GM23338 (cell line): Measurements from ENCODE around the gene PRR36. TPM values are rescaled to one million over a fixed set of nuclear protein-coding genes. Genes with fewer than 3 reads are reported as not detected.

Experiments
- ATAC-seq: fragments of 200-7000 bp; cut with Tn5 transposase; 3 replicates; pipeline ENCODE4 v1.9.1; 2020
- DNase-seq: peaks from one replicate; pipeline ENCODE4 v3.0.0-alpha.2; 2015; ENCODE audit warnings: low spot score
- H2AFZ ChIP-seq: fragments of 200-600 bp; sonication (generic); 2 replicates; pipeline ENCODE4 v1.8.0; 2016; ENCODE audit warnings: antibody characterized with exemption, mild to moderate bottlenecking, moderate library complexity
- H3F3A ChIP-seq: fragments of 200-600 bp; sonication (generic); replicated peaks from 2 replicates; pipeline ENCODE4 v1.8.0; 2017; ENCODE audit warnings: antibody characterized with exemption, mixed run types, low read depth
- H3K27ac ChIP-seq: fragments of 200-600 bp; sonication (generic); 2 replicates; pipeline ENCODE4 v1.6.1; 2016; ENCODE audit warnings: low read depth
- H3K27me3 ChIP-seq: fragments of 200-600 bp; sonication (generic); 2 replicates; pipeline ENCODE4 v1.8.0; 2016; ENCODE audit warnings: mild to moderate bottlenecking, mixed run types, moderate library complexity; ENCODE audit not compliant: insufficient read depth
- H3K36me3 ChIP-seq: fragments of 200-600 bp; sonication (generic); 2 replicates; pipeline ENCODE4 v1.8.0; 2016; ENCODE audit warnings: mild to moderate bottlenecking; ENCODE audit not compliant: insufficient read depth
- H3K4me1 ChIP-seq: fragments of 200-600 bp; sonication (generic); 2 replicates; pipeline ENCODE4 v1.8.0; 2016; ENCODE audit warnings: mild to moderate bottlenecking, moderate library complexity; ENCODE audit not compliant: insufficient read depth
- H3K4me2 ChIP-seq: fragments of 200-600 bp; sonication (generic); 2 replicates; pipeline ENCODE4 v1.7.1; 2017; ENCODE audit warnings: mixed run types
- H3K4me3 ChIP-seq: fragments of 200-600 bp; sonication (generic); 2 replicates; pipeline ENCODE4 v1.6.1; 2016; ENCODE audit warnings: mixed run types
- H3K79me2 ChIP-seq: fragments of 200-600 bp; sonication (generic); replicated peaks from 2 replicates; pipeline ENCODE4 v1.8.0; 2017; ENCODE audit warnings: mild to moderate bottlenecking; ENCODE audit not compliant: insufficient read depth
- H3K9me2 ChIP-seq: fragments of 200-600 bp; sonication (generic); 2 replicates; pipeline ENCODE4 v1.8.0; 2017; ENCODE audit not compliant: insufficient read depth
- H4K20me1 ChIP-seq: fragments of 200-600 bp; sonication (generic); replicated peaks from 2 replicates; pipeline ENCODE4 v1.8.0; 2017; ENCODE audit warnings: mild to moderate bottlenecking; ENCODE audit not compliant: insufficient read depth
- H3K27ac Mint-ChIP-seq: 2 replicates; pipeline ENCODE4 v1.8.0; 2020; ENCODE audit warnings: inconsistent platforms, mild to moderate bottlenecking, moderate library complexity, mixed read lengths
- H3K27me3 Mint-ChIP-seq: 3 replicates; pipeline ENCODE4 v1.8.0; 2022; ENCODE audit warnings: low read depth, mild to moderate bottlenecking, moderate library complexity, mixed read lengths, inconsistent platforms; ENCODE audit not compliant: insufficient read depth, poor library complexity
- H3K36me3 Mint-ChIP-seq: 3 replicates; pipeline ENCODE4 v1.8.0; 2021; ENCODE audit warnings: low read depth, mild to moderate bottlenecking, inconsistent platforms, moderate library complexity, mixed read lengths
- H3K4me1 Mint-ChIP-seq: 3 replicates; pipeline ENCODE4 v1.8.0; 2020; ENCODE audit warnings: mild to moderate bottlenecking, inconsistent platforms, mixed read lengths
- H3K4me3 Mint-ChIP-seq: 3 replicates; pipeline ENCODE4 v1.8.0; 2021; ENCODE audit warnings: moderate library complexity, mild to moderate bottlenecking, inconsistent platforms, mixed read lengths
- H3K9me3 Mint-ChIP-seq: 3 replicates; pipeline ENCODE4 v1.8.0; 2020; ENCODE audit warnings: moderate library complexity, mild to moderate bottlenecking, inconsistent platforms, mixed read lengths
- CREB1 ChIP-seq: fragments of 250-450 bp; sonication (Bioruptor Pico); IDR thresholded peaks from 2 replicates; pipeline ENCODE4 v1.5.0; 2020; ENCODE audit warnings: low read depth, mild to moderate bottlenecking, moderate library complexity
- CTCF ChIP-seq, 2 experiments: fragments of 200-600 bp in 1 of 2; sonication (generic) in 1 of 2; conservative IDR thresholded peaks; 2 replicates each; pipeline versions ENCODE4 v1.5.1 to v1.6.1; 2016 to 2017; ENCODE audit warnings: antibody characterized with exemption in 2 of 2, low read depth in 2 of 2, mild to moderate bottlenecking in 2 of 2, moderate library complexity in 1 of 2
- ETS1 ChIP-seq: IDR thresholded peaks from 2 replicates; pipeline ENCODE4 v1.6.1; 2016; ENCODE audit warnings: antibody characterized with exemption
- EZH2 ChIP-seq: fragments of 200-600 bp; sonication (generic); IDR thresholded peaks from one replicate; pipeline ENCODE4 v1.8.0; 2017; ENCODE audit warnings: antibody characterized with exemption, mild to moderate bottlenecking, low read depth; ENCODE audit not compliant: unreplicated experiment
- EZH2phosphoT487 ChIP-seq: fragments of 200-600 bp; sonication (generic); IDR thresholded peaks from one replicate; pipeline ENCODE4 v1.8.1; 2018; ENCODE audit warnings: antibody characterized with exemption; ENCODE audit not compliant: unreplicated experiment
- JUNB ChIP-seq: IDR thresholded peaks from one replicate; pipeline ENCODE4 v1.6.1; 2016; ENCODE audit warnings: antibody characterized with exemption; ENCODE audit not compliant: unreplicated experiment
- NANOG ChIP-seq: IDR thresholded peaks from 2 replicates; pipeline ENCODE4 v1.6.1; 2016; ENCODE audit warnings: antibody characterized with exemption, borderline replicate concordance
- POLR2AphosphoS5 ChIP-seq: IDR thresholded peaks from 2 replicates; pipeline ENCODE4 v1.6.1; 2016; ENCODE audit warnings: antibody characterized with exemption, low read depth
- STAT1 ChIP-seq: IDR thresholded peaks from one replicate; pipeline ENCODE4 v1.6.1; 2016; ENCODE audit warnings: antibody characterized with exemption; ENCODE audit not compliant: unreplicated experiment
- ZNF114 ChIP-seq: fragments of 250-450 bp; sonication (Bioruptor Pico); IDR thresholded peaks from 2 replicates; pipeline ENCODE4 v1.5.0; 2020; ENCODE audit warnings: mild to moderate bottlenecking, moderate library complexity
- ZNF462 ChIP-seq: fragments of 250-450 bp; sonication (Bioruptor Pico); IDR thresholded peaks from 2 replicates; pipeline ENCODE4 v1.5.0; 2020; ENCODE audit warnings: mild to moderate bottlenecking, moderate library complexity
- polyA plus RNA-seq: library from polyadenylated mRNA; unstranded; fragments of >200 nt; fragmentation: Nextera tagmentation; extraction: Ambion mirVana; gene quantifications from 2 replicates; pipeline ENCODE4 v1.2.1, GENCODE V29; 2016
- total RNA-seq: library from RNA; depleted of rRNA; stranded (reverse); fragments of >200 nt; shearing (Covaris generic); gene quantifications from 2 replicates; pipeline ENCODE4 v1.2.3, GENCODE V29; 2014

Gene PRR36
- total and polyA plus RNA-seq, 2 experiments from 2014 or later = 17.6 to 17.9 TPM

- H3K79me2 ChIP-seq = no peaks in the 10 kb centered on the region
- 0 out of 2 replicates have a peak, but pooled peaks cover 6% of the 10 kb centered on the region for H3F3A ChIP-seq
- Mint-ChIP-seq H3K4me3 (peak overlapping the region; percentile 61), H3K36me3 (no peaks in the 10 kb centered on the region), H3K4me1 (peaks cover 34% of the 10 kb centered on the region), H3K9me3 (no peaks in the 10 kb centered on the region), H3K27me3 (peaks cover 29% of the 10 kb centered on the region), H3K27ac (no peak overlapping the region)
- H3K36me3 ChIP-seq = no peaks in the 10 kb centered on the region
- H3K4me1 ChIP-seq = peaks cover 31% of the 10 kb centered on the region
- TF ChIP-seq CREB1 (CRISPR knock-in tag) (peak; percentile 87), POLR2AphosphoS5 (peak; percentile 34), NANOG (no peak)
- H2AFZ ChIP-seq = 0 out of 2 replicates have a peak overlapping the region, but pooled peaks have one; percentile 56
- H3K27me3 ChIP-seq = peaks cover 16% of the 10 kb centered on the region
- no peak overlapping the region for H3K27ac ChIP-seq
- peak; percentile 45 for ATAC-seq
- peak; percentile 93 for DNase-seq
- peak overlapping the region; percentile 57 for H3K4me3 ChIP-seq
- H4K20me1 ChIP-seq = no peaks in the 10 kb centered on the region
- H3K4me2 ChIP-seq = peak overlapping the region; percentile 84
- no peaks in the 10 kb centered on the region for H3K9me2 ChIP-seq
These were observed 15.9 kb downstream of the PRR36 start for GRCh38 chr19:7858109-7858770.

GRCh38 chr19:7857727-7858108, 16.5 kb downstream of the PRR36 start:
- Histone ChIP-seq H3F3A (0 out of 2 replicates have a peak, but pooled peaks cover 6% of the 10 kb centered on the region), H2AFZ (0 out of 2 replicates have a peak overlapping the region, but pooled peaks have one; percentile 56), H4K20me1 (no peaks in the 10 kb centered on the region), H3K4me3 (peak overlapping the region; percentile 57), H3K27me3 (peaks cover 14% of the 10 kb centered on the region), H3K4me1 (peaks cover 31% of the 10 kb centered on the region), H3K27ac (no peak overlapping the region), H3K79me2 (no peaks in the 10 kb centered on the region), H3K36me3 (no peaks in the 10 kb centered on the region), H3K4me2 (peak overlapping the region; percentile 84), H3K9me2 (no peaks in the 10 kb centered on the region)
- no peaks in the 10 kb centered on the region for H3K9me3 Mint-ChIP-seq
- ATAC-seq = no peak; the same call in 2 of the 3 replicates
- H3K4me3 Mint-ChIP-seq = peak overlapping the region; percentile 61
- H3K4me1 Mint-ChIP-seq = peaks cover 38% of the 10 kb centered on the region
- no peak overlapping the region for H3K27ac Mint-ChIP-seq
- H3K36me3 Mint-ChIP-seq = no peaks in the 10 kb centered on the region; the same call in 2 of the 3 replicates
- no peak for DNase-seq
- H3K27me3 Mint-ChIP-seq = peaks cover 29% of the 10 kb centered on the region
- no peak for TF ChIP-seq CTCF (conservative IDR thresholded peaks at IDR 0.05; ENCODE audit: low read depth in 2 of 2)
- TF ChIP-seq STAT1 = no peak
- TF ChIP-seq POLR2AphosphoS5 = no peak
- TF ChIP-seq EZH2 = no peak
- no peak for TF ChIP-seq EZH2phosphoT487
- no peak for TF ChIP-seq ZNF114 (CRISPR knock-in tag)
- TF ChIP-seq ZNF462 = no peak
- no peak for TF ChIP-seq ETS1
- TF ChIP-seq JUNB = no peak
